IPS-NIHi11 (cell line): Measurements from ENCODE around the gene TMEM8B.
"Not testable (repeated sequence)": the region's sequence is repeated elsewhere in the genome, so short reads cannot be mapped to it uniquely, and the experiment has no call there.

Source experiments
- DNase-seq: peaks from one replicate; pipeline ENCODE4 v3.0.0; 2012; ENCODE audit warnings: mixed read lengths, low spot score

TMEM8B gene

GRCh38 chr9:35908504-35909125 lies 79.6 kb downstream of the TMEM8B start:
- DNase-seq, result no peak

DNA sequence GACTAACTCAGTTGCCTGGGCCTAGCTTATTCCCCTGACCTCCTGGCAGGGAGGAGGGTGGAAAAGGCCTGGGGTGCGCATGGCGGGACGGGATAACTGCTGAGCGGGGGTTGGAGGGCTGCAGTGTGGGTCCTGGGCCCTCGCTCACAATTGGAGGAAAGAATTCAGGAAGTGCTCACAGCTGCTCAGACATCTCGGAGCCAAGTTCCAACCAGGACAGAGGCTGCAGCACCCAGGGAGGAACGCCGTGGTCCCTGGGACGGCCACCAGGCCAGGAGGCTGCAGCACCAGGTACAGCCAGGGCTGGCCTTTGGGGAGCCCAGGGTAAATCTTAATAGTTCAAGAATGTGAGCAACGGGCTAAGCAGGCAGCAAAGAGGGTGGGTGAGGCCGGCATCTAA lies 80.2 kb downstream of the TMEM8B start, which contains the start of gene SPAAR:
TSS of gene SPAAR (plus strand) at position 217 of the 400 bp plus-strand sequence. CDS start 974 bp downstream, outside the sequence.
- DNase-seq, result no peak

DNA sequence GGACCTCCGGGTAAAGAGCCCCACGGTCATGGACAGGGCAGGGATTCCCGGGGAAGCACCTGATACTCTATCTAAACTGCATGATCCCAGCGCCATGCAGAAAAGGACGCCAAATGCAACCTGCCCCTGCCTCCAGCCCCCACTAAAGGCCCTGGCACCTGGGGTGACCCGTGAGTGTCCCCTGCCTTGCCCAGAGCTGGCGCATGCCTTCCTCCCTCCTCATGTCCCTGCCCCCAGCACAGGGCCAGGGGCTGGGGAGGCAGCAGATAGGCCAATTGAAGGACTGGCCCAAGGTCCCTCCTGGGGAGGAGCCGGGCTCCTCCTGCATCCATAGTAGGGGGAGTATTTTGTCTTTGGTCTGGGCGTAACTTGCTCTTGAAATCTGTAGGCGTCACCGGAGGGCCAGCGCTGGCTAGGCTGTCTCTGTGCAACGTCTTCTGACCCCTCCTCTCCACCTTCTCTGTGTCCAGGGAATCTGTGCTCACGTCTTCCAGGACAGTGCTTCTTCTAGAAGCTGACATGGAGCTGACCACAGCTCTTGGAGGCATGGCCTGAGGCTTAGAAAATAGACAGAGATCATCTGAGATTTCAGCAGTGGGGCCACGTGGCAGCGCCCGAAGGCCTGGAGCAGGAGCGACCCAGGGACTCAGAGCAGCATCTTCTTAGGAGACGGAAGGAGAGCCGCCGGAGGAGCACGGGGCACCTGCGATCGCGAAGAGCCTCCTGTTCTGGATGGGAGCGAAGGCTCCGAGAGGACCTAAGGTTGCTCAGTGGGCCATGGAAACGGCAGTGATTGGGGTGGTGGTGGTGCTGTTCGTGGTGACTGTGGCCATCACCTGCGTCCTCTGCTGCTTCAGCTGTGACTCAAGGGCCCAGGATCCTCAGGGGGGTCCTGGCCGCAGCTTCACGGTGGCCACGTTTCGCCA lies 80.9 kb downstream of the TMEM8B start:
- no peak for DNase-seq

DNA sequence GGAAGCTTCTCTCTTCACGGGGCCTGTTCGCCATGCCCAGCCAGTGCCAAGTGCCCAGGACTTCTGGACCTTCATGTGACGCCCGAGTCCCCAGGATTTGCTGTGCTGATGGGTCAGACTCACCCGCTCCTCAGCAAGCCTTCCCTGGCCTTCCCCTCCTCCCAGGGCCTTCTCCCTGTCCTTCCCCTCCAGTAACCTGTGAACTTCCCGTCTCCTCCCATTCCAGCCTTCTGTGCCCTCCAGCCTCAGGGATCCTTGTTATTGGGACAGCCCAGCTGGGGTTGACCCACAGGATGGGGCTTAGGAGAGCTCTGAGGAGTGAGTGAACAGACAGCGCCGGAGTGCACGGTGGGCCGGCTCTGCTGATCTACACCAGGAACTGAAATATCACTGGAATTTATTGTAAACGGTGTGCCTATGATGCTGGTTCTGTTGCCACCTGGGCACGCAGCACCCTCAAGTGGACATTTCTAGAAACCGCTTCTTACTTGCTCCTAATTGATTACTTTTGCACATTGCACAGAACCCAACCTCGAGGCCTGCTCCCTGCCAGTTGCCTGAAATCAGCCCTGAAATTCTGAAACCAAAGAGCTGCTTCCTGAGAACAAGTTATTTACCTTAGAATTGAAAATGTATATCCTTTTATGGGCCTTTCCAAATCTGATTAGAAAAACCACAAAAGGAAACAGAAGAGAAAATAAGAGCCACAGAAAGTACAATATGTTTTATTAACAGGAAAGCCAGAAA lies 81.8 kb downstream of the TMEM8B start:
- DNase-seq, result peak; percentile 63

DNA sequence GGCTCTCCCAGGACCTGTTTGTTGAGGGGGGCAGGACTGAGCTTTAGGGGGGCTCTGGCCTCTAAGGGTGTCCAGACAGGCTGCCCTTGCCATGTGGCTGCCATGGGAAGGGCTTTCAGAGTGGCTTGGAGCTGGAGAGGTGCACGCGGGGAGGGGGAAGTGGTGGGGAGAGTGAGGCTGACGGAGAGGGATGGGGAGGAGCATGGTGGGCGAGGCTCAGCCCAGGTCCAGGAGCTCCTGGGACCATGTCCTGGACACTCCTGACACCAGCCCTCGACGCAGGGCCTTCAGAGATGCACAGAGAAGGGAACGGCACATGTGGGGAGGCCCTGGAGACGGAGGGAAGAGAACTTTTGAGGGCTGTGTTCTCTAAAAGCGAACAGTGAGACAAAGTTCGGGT lies 82.7 kb downstream of the TMEM8B start:
- DNase-seq, result no peak

GRCh38 chr9:35912791-35913400 lies 83.9 kb downstream of the TMEM8B start:
- DNase-seq, result no peak

GRCh38 chr9:35913429-35913828 lies 84.4 kb downstream of the TMEM8B start:
- DNase-seq, result not testable (repeated sequence)

DNA sequence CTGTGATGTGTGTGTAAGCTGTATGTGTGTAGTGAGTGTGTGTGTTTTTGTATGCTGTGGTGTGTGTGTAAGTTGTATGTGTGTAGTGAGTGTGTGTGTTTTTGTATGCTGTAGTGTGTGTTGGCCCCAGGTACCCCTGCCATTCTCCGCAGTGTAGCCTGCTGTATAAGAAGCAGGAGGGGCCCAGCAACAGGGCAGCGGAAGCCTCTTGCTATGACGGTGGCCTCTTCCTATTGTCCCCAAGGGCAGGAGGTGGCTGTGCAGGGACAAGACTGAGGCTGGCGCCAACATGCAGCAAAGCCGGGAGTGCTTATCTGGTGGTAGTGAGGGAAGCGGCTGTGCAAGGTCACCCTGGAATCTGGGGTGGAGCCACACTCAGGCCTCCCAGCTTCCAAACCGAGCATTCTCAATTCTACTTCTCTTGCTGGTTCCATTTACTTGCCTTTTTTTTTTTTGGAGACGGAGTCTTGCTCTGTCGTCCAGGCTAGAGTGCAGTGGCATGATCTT lies 85.3 kb downstream of the TMEM8B start:
- DNase-seq, result no peak
